IMR-90 (cell line): Measurements from ENCODE around the gene WASL.

ENCODE experiments used
- FOS ChIP-seq: fragments of 150-350 bp; IDR thresholded peaks from 2 replicates; pipeline ENCODE4 v1.6.1; 2016; ENCODE audit warnings: low read depth, low read length
- MXI1 ChIP-seq: IDR thresholded peaks from 2 replicates; pipeline ENCODE4 v1.6.1; 2012; ENCODE audit warnings: low read depth, mild to moderate bottlenecking, low read length, moderate library complexity, borderline replicate concordance
- POLR2A ChIP-seq: IDR thresholded peaks from 2 replicates; pipeline ENCODE4 v1.6.1; 2012; ENCODE audit warnings: mild to moderate bottlenecking, low read depth, low read length
- RAD21 ChIP-seq: IDR thresholded peaks from 2 replicates; pipeline ENCODE4 v1.6.1; 2012; ENCODE audit warnings: low read length, improper control_type of control experiment
- TF ChIP-seq, protein P1 (sequence below): conservative IDR thresholded peaks from 2 replicates; pipeline ENCODE4 v1.5.1; 2012; ENCODE audit warnings: mild to moderate bottlenecking, low read depth, low read length, improper control_type of control experiment
- TF ChIP-seq, protein P2 (sequence below): fragments of 150-350 bp; IDR thresholded peaks from 2 replicates; pipeline ENCODE4 v1.6.1; 2017; ENCODE audit warnings: mild to moderate bottlenecking, antibody characterized with exemption, low read length, low read depth

DNA sequence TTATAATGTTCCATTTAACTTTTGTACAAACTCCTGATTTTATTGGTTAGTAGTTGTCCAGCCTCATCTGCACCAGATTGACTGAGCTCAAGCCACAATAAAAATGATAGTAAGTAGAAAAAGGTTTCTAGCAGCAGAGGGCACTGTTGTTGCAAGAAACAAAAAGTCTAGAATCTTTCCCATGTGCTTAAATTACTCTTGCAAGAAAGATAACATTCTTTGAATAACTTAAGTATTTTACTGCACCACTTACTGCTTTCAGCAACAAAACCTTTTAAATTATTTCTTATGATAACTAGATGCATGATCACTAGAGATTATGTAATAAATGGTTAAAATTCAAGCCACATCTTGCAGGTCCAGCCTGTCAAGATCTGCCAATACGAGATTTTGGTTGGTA, 66.1 kb downstream of the WASL start:
- TF ChIP-seq RAD21 (peak; percentile 68), MXI1 (no peak), FOS (no peak), POLR2A (no peak)
- TF ChIP-seq, protein P1, sequence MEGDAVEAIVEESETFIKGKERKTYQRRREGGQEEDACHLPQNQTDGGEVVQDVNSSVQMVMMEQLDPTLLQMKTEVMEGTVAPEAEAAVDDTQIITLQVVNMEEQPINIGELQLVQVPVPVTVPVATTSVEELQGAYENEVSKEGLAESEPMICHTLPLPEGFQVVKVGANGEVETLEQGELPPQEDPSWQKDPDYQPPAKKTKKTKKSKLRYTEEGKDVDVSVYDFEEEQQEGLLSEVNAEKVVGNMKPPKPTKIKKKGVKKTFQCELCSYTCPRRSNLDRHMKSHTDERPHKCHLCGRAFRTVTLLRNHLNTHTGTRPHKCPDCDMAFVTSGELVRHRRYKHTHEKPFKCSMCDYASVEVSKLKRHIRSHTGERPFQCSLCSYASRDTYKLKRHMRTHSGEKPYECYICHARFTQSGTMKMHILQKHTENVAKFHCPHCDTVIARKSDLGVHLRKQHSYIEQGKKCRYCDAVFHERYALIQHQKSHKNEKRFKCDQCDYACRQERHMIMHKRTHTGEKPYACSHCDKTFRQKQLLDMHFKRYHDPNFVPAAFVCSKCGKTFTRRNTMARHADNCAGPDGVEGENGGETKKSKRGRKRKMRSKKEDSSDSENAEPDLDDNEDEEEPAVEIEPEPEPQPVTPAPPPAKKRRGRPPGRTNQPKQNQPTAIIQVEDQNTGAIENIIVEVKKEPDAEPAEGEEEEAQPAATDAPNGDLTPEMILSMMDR: peak; percentile 68
- TF ChIP-seq, protein P2, sequence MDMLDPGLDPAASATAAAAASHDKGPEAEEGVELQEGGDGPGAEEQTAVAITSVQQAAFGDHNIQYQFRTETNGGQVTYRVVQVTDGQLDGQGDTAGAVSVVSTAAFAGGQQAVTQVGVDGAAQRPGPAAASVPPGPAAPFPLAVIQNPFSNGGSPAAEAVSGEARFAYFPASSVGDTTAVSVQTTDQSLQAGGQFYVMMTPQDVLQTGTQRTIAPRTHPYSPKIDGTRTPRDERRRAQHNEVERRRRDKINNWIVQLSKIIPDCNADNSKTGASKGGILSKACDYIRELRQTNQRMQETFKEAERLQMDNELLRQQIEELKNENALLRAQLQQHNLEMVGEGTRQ: no peak
